Umbilical cord (tissue), 2 donors: ENCODE measurements around the gene B3GNT8. TPM values are rescaled to one million over a fixed set of nuclear protein-coding genes. Genes with fewer than 3 reads are reported as not detected.
A peak's percentile ranks its signal among the peaks of the same experiment; 100 is the strongest.
"Not testable (repeated sequence)": the region's sequence is repeated elsewhere in the genome, so short reads cannot be mapped to it uniquely, and the experiment has no call there.

Experiments used
- DNase-seq: peaks from one replicate; pipeline ENCODE4 v3.0.0-alpha.2; 2015; ENCODE audit warnings: low spot score
- total RNA-seq: library from RNA; depleted of rRNA; stranded (reverse); fragments of >200 nt; gene quantifications from one replicate; pipeline ENCODE4 v1.2.3, GENCODE V29; 2014; ENCODE audit warnings: low replicate concordance; ENCODE audit not compliant: insufficient read depth

The B3GNT8 gene
- total RNA-seq, 1 donor from 2014 or later: not detected

- DNase-seq: no peak
These were observed 12.0 kb downstream of the B3GNT8 start for GRCh38 chr19:41415154-41415571.

DNA sequence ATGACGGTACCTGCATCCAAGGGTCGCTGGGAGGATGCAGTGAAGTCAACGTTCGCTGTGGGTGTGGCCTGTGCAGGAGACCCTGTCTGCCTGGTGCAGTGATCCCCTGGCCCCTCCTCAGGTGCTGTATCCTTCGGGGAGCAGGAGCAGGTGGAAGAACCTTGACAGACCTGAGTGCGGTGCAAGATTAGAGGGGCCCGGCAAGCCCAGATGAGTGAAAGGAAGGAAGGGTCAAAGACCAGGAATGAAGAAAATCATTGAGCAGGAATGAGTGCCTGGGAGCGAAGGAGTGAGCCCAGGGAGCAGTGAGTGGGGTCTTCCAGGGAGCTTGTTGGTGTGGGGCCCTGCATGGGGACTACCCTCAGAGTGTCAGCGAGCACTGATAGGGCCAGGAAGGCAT is 12.7 kb downstream of the B3GNT8 start:
- DNase-seq: no peak

GRCh38 chr19:41413947-41414346 is 13.2 kb downstream of the B3GNT8 start:
- no peak for DNase-seq

- DNase-seq: no peak
These were observed 14.2 kb downstream of the B3GNT8 start for GRCh38 chr19:41412953-41413352.

GRCh38 chr19:41411968-41412265 is 15.3 kb downstream of the B3GNT8 start:
- DNase-seq: no peak

DNA sequence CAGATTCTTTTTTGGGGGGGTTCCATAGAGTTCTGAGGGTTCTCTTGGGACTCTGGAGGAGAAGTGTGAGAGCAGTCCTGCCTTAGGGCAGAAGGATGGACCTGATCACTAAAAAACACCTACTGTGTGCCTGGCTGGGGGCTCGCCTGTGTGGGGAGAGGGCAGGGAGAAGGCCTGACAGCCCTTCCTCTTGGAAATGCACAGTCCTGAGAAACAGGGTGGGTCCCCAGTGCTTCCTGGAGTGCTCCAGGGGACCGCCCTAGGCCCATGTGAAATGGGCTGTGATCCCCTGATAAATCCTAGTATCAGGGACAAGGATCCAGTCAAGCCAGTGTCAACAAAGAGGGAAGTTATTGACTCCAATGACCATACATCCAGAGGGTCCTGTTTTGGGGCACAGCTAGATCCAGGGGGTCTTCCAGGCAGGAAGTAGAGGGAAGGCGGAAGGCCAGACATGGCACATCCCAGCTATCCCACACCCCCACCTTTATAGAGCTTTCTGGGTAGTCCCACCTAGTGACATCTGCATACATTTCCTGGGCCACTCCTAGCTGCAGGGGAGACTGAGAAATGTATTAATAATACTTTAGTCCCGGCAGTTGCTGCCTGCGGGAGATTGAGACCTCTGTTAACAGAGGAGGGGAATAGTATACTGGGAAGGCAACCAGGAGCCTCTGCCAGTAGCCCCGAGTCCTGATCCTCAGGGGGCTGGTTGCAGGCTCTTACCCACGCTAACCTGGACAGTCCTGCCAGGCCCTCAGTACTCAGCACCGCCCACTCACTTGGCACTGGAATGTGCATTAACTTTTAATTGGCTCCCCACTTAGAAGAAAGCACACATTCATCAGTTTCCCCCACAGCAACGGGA is 15.8 kb downstream of the B3GNT8 start:
- no peak for DNase-seq

- no peak for DNase-seq
These were observed 16.7 kb downstream of the B3GNT8 start for GRCh38 chr19:41410336-41411054.

DNA sequence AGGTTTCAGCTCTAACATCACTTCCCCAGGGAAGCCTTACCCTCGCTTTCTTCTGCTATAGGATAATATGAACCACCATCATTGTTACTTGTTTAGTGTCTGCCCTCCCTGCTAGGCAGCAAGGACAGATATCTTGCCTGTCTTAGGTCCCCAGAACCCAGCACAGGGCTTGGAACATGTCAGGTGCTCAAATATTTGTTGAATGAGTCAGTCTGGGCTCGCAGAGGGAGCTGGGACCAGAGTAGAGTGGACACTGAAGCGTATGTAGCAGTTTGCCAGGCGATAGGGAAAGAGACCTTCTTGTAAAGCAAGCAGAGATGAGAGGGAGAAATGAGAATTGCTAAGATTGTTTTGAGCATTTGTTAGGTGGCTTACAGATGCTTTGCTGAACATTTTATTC is 17.9 kb downstream of the B3GNT8 start:
- no peak for DNase-seq

GRCh38 chr19:41408846-41409245 is 18.3 kb downstream of the B3GNT8 start:
- not testable (repeated sequence) for DNase-seq

GRCh38 chr19:41408256-41408655 is 18.9 kb downstream of the B3GNT8 start:
- no peak for DNase-seq

- no peak for DNase-seq
These were observed 19.9 kb downstream of the B3GNT8 start for GRCh38 chr19:41407271-41407670.

DNA sequence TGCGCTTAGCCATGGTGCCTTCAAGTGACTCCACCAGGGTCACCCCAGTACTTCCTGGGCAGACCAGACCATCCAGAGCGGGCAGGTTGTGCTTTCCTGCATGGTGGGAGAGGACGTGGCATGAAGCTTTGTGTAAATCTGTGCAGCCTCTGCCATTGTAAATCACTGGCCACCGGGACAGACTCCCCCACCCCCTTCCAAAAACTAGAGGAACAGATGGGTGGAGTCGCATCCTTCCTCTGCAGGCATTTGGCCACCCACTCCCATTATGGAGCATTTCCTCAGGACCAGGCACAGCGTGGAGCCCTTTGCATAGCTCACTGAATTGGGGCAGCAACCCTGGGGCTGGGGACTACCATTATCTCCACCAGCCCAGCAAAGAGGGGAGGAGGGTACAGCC is 21.4 kb downstream of the B3GNT8 start:
- DNase-seq: no peak

- no peak for DNase-seq
These were observed 23.8 kb downstream of the B3GNT8 start for GRCh38 chr19:41403181-41403970.

- no peak for DNase-seq
These were observed 25.2 kb downstream of the B3GNT8 start for GRCh38 chr19:41402010-41402409.

DNA sequence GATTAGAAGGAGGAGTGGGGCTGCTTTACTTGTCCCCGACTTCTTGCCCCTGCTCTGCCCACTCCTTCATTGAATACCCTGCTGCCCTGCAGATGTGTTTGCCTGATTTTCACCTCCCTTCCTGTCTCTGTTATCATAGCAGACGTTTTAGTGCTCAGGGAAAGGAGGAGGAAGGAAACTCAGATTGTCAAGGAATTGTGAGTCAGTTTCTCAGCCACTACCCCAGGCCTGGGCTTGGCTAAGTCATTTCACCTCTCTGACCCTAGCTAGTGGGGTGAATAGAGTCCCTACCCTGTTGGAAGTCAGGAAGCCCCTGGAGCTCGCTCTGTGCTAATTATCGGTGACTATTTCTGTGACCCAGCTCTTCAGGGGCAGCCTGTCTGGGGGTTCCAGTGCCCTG is 25.7 kb downstream of the B3GNT8 start:
- no peak for DNase-seq

DNA sequence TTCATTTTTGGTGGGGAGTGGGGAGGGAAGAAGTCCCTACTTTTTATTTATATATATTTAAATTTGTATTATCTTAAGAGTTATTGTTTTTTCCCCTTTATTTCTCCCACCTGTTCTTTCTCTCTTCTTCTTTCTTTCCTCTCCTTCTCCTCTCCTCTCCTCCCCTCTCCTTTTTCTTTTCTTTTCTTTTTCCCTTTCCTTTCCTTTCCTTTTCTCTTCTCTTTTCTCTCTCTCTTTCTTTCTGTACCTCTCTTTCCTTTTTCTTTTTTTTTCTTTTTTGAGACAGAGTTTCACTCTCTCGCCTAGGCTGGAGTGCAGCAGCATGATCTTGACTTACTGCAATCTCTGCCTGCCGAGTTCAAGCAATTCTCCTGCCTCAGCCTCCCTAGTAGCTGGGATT is 27.6 kb downstream of the B3GNT8 start:
- no peak for DNase-seq

GRCh38 chr19:41399091-41399490 is 28.1 kb downstream of the B3GNT8 start:
- no peak for DNase-seq

GRCh38 chr19:41398598-41398997 is 28.6 kb downstream of the B3GNT8 start:
- DNase-seq: no peak

- DNase-seq: no peak
These were observed 29.1 kb downstream of the B3GNT8 start for GRCh38 chr19:41398050-41398418.

GRCh38 chr19:41397086-41398049 is 29.8 kb downstream of the B3GNT8 start, which contains the start of the genes BCKDHA and EXOSC5:
TSS of gene BCKDHA (plus strand) at chr19:41397818. CDS start at chr19:41397828, 10 bp downstream.
TSS of gene EXOSC5 (minus strand) at chr19:41397359. CDS start at chr19:41397328, 31 bp downstream.
- peak; percentile 100 for DNase-seq

DNA sequence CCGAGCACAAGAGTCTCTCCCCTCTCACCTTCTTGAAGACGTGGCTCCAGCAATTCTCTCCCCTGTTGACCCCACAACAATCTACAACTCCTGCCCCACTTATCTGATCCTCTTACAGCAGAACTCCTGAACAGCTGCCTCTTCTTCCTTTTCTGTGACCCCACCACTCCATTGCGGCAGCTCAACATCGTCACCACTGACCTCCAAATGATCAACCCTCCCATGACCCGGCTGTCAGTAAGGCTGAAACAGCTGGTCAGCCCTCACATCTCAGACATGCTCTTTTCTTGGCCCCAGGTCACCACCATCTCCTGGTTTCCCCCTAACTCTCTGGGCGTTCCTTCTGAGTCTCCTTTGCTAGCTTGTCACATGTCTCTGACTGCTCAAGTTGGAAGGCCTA is 31.8 kb downstream of the B3GNT8 start:
- DNase-seq: no peak
